Astrocyte (in vitro differentiated cells and primary cell): ENCODE results near the gene RAD21L1. TPM values are rescaled to one million over a fixed set of nuclear protein-coding genes. Genes with fewer than 3 reads are reported as not detected.

ENCODE experiments used
- DNase-seq: peaks from one replicate; pipeline ENCODE4 v3.0.0-alpha.2; 2010; ENCODE audit warnings: low read depth
- FAIRE-seq: peaks from 2 replicates; lab custom pipeline; 2011; peaks lifted over from hg19 to GRCh38; lab: Jason Lieb, UNC
- H2AFZ ChIP-seq: 2 replicates; pipeline ENCODE4 v1.6.0; 2012; ENCODE audit warnings: low read depth, low read length, inconsistent platforms
- H3K27ac ChIP-seq: 2 replicates; pipeline ENCODE4 v1.5.1; 2011; ENCODE audit warnings: low read depth, low read length, inconsistent platforms
- H3K27me3 ChIP-seq: 2 replicates; pipeline ENCODE4 v1.6.0; 2011; ENCODE audit warnings: low read length, inconsistent platforms; ENCODE audit not compliant: insufficient read depth
- H3K36me3 ChIP-seq: 2 replicates; pipeline ENCODE4 v1.5.1; 2011; ENCODE audit warnings: low read length, inconsistent platforms; ENCODE audit not compliant: insufficient read depth
- H3K4me1 ChIP-seq: 2 replicates; pipeline ENCODE4 v1.5.1; 2011; ENCODE audit warnings: low read length, inconsistent platforms; ENCODE audit not compliant: insufficient read depth
- H3K4me2 ChIP-seq: 2 replicates; pipeline ENCODE4 v1.6.0; 2012; ENCODE audit warnings: low read length, inconsistent platforms
- H3K4me3 ChIP-seq: 2 replicates; pipeline ENCODE4 v1.5.1; 2011; ENCODE audit warnings: low read depth, mild to moderate bottlenecking, low read length, inconsistent platforms; ENCODE audit not compliant: insufficient read depth
- H3K79me2 ChIP-seq: 2 replicates; pipeline ENCODE4 v1.6.0; 2012; ENCODE audit warnings: mild to moderate bottlenecking, low read length, inconsistent platforms; ENCODE audit not compliant: insufficient read depth
- H3K9ac ChIP-seq: 2 replicates; pipeline ENCODE4 v1.6.0; 2012; ENCODE audit warnings: mild to moderate bottlenecking, low read length, inconsistent platforms
- H3K9me3 ChIP-seq: 2 replicates; pipeline ENCODE4 v1.5.1; 2012; ENCODE audit warnings: low read depth, mild to moderate bottlenecking, low read length, inconsistent platforms; ENCODE audit not compliant: insufficient read depth
- H4K20me1 ChIP-seq: 2 replicates; pipeline ENCODE4 v1.6.0; 2012; ENCODE audit warnings: low read length, inconsistent platforms; ENCODE audit not compliant: insufficient read depth
- H3K27ac Mint-ChIP-seq: one replicate; pipeline ENCODE4 v1.8.0; 2021; ENCODE audit warnings: mild to moderate bottlenecking, mixed read lengths; ENCODE audit not compliant: unreplicated experiment
- H3K27me3 Mint-ChIP-seq: one replicate; pipeline ENCODE4 v1.8.0; 2021; ENCODE audit warnings: low read depth, mixed read lengths; ENCODE audit not compliant: unreplicated experiment
- H3K36me3 Mint-ChIP-seq: one replicate; pipeline ENCODE4 v1.8.0; 2021; ENCODE audit warnings: low read depth, mixed read lengths; ENCODE audit not compliant: unreplicated experiment
- H3K4me1 Mint-ChIP-seq: one replicate; pipeline ENCODE4 v1.8.0; 2021; ENCODE audit warnings: low read depth, mixed read lengths; ENCODE audit not compliant: unreplicated experiment
- H3K4me3 Mint-ChIP-seq: one replicate; pipeline ENCODE4 v1.8.0; 2021; ENCODE audit warnings: mild to moderate bottlenecking, moderate library complexity, mixed read lengths; ENCODE audit not compliant: unreplicated experiment
- H3K9me3 Mint-ChIP-seq: one replicate; pipeline ENCODE4 v1.8.0; 2021; ENCODE audit warnings: mild to moderate bottlenecking, mixed read lengths; ENCODE audit not compliant: unreplicated experiment
- CTCF ChIP-seq: IDR thresholded peaks from 2 replicates; pipeline ENCODE4 v1.5.1; 2011; ENCODE audit warnings: low read depth, mild to moderate bottlenecking, inconsistent platforms, low read length, moderate library complexity; ENCODE audit not compliant: insufficient read depth
- EZH2 ChIP-seq: IDR thresholded peaks from 2 replicates; pipeline ENCODE4 v1.6.1; 2012; ENCODE audit warnings: mild to moderate bottlenecking, low read length, inconsistent platforms; ENCODE audit not compliant: insufficient read depth
- total RNA-seq: library from RNA; stranded (reverse); gene quantifications from 2 replicates; pipeline ENCODE4 v1.2.1, GENCODE V29; 2021

RAD21L1 gene
- total RNA-seq, 1 donor from 2014 or later: not detected

DNA sequence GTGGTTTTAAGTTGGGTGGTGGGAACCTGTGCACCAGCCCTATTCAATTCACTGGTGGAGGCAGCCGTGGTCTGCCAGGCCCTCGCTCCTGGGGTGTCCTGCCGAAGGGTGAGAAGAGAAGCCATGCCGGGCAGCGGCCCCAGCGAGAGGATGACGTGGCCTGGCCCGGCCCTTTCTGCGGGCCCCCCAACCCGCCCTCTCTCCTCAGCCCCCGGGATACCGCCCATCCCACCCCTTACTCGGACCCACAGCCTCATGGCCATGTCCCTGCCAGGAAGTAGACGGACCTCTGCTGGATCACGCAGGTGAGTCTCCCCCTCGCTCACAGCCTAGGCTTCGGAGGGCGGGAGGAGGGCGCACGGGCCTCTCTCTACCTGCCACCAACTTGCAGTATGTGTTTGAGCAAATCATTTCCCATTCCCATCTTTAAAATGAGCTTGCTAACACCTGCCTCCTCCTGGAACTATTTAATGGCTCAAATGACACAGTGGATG is 70.3 kb downstream of the RAD21L1 start:
- Histone ChIP-seq H3K27me3 (no peaks in the 10 kb centered on the region), H3K4me2 (no peak overlapping the region), H3K9ac (no peak overlapping the region), H3K79me2 (no peaks in the 10 kb centered on the region), H3K27ac (no peak overlapping the region), H3K36me3 (no peaks in the 10 kb centered on the region), H2AFZ (no peak overlapping the region), H3K4me1 (peaks cover 8% of the 10 kb centered on the region), H3K9me3 (no peaks in the 10 kb centered on the region), H3K4me3 (no peak overlapping the region), H4K20me1 (peaks cover 12% of the 10 kb centered on the region)
- Mint-ChIP-seq H3K4me3 (no peak overlapping the region), H3K9me3 (no peaks in the 10 kb centered on the region), H3K27ac (no peak overlapping the region), H3K4me1 (peaks cover 13% of the 10 kb centered on the region), H3K27me3 (peaks cover 3% of the 10 kb centered on the region), H3K36me3 (peaks cover 19% of the 10 kb centered on the region)
- DNase-seq: no peak
- FAIRE-seq: no peak
- TF ChIP-seq EZH2 (no peak), CTCF (no peak)

GRCh38 chr20:1296922-1297321 is 71.1 kb downstream of the RAD21L1 start:
- H3K79me2 ChIP-seq: no peaks in the 10 kb centered on the region
- peaks cover 10% of the 10 kb centered on the region for H4K20me1 ChIP-seq
- no peak overlapping the region for H3K27ac Mint-ChIP-seq
- peaks cover 21% of the 10 kb centered on the region for H3K36me3 Mint-ChIP-seq
- no peaks in the 10 kb centered on the region for H3K27me3 ChIP-seq
- H3K27me3 Mint-ChIP-seq: peaks cover 3% of the 10 kb centered on the region
- H3K9ac ChIP-seq: no peak overlapping the region
- H3K4me1 ChIP-seq: peaks cover 8% of the 10 kb centered on the region
- no peak for TF ChIP-seq EZH2
- TF ChIP-seq CTCF: no peak
- no peaks in the 10 kb centered on the region for H3K9me3 ChIP-seq
- H3K4me3 ChIP-seq: no peak overlapping the region
- H3K27ac ChIP-seq: no peak overlapping the region
- peaks cover 9% of the 10 kb centered on the region for H3K4me1 Mint-ChIP-seq
- DNase-seq: no peak
- no peak overlapping the region for H3K4me2 ChIP-seq
- no peak overlapping the region for H2AFZ ChIP-seq
- FAIRE-seq: no peak
- no peak overlapping the region for H3K4me3 Mint-ChIP-seq
- no peaks in the 10 kb centered on the region for H3K36me3 ChIP-seq
- no peaks in the 10 kb centered on the region for H3K9me3 Mint-ChIP-seq

GRCh38 chr20:1297486-1297885 is 71.6 kb downstream of the RAD21L1 start:
- Histone ChIP-seq H3K4me3 (no peak overlapping the region), H3K4me1 (peaks cover 8% of the 10 kb centered on the region), H3K9ac (no peak overlapping the region), H3K79me2 (no peaks in the 10 kb centered on the region), H3K9me3 (no peaks in the 10 kb centered on the region), H2AFZ (no peak overlapping the region), H3K36me3 (no peaks in the 10 kb centered on the region), H3K27me3 (no peaks in the 10 kb centered on the region), H3K27ac (no peak overlapping the region), H4K20me1 (peaks cover 7% of the 10 kb centered on the region), H3K4me2 (no peak overlapping the region)
- Mint-ChIP-seq H3K9me3 (no peaks in the 10 kb centered on the region), H3K36me3 (peaks cover 21% of the 10 kb centered on the region), H3K4me1 (peaks cover 6% of the 10 kb centered on the region), H3K27me3 (peaks cover 3% of the 10 kb centered on the region), H3K4me3 (no peak overlapping the region), H3K27ac (no peak overlapping the region)
- FAIRE-seq (no peak), DNase-seq (no peak)
- TF ChIP-seq CTCF (no peak), EZH2 (no peak)
